Measurements from ENCODE around the gene VAPA. TPM values are rescaled to one million over a fixed set of nuclear protein-coding genes. Genes with fewer than 3 reads are reported as not detected.
A peak's percentile ranks its signal among the peaks of the same experiment; 100 is the strongest.

VAPA gene
- total and polyA plus RNA-seq, 9 of the 15 experiments (the other 6 are each of a cell fraction or from before 2014, with no cell fraction given): 219 to 902 (median 526) TPM

- TF ChIP-seq ZFP91 (CRISPR knock-in tag; IDR thresholded peaks at IDR 0.05) (no peak), RNF2 (IDR thresholded peaks at IDR 0.05) (peak; percentile 87), MEF2D (tag; conservative IDR thresholded peaks at IDR 0.05; ENCODE audit: low read depth) (no peak), ZNF212 (CRISPR knock-in tag; IDR thresholded peaks at IDR 0.05) (peak; percentile 39; the same call in 1 of the 2 replicates), ZNF140 (CRISPR knock-in tag; IDR thresholded peaks at IDR 0.05) (no peak), NRF1 (conservative IDR thresholded peaks at IDR 0.05 in 1 of 2, IDR thresholded peaks at IDR 0.05 in 1 of 2) (peak in 1 of 2 experiments; percentile 28; a peak in 2 of 4 replicates), PRPF4 (IDR thresholded peaks at IDR 0.05; ENCODE audit: insufficient read depth, low read depth, low read length, poor library complexity, severe bottlenecking) (peak; percentile 81), ZNF24 (IDR thresholded peaks at IDR 0.05) (peak; percentile 5; the same call in 1 of the 2 replicates)
These were observed 921 bp downstream of the VAPA start (continued) for GRCh38 chr18:9914584-9915290.
